NT2/D1 (cell line): ENCODE data around the gene IL17REL.

Experiments
- YY1 ChIP-seq: IDR thresholded peaks from 2 replicates; pipeline ENCODE4 v1.6.1; 2011; ENCODE audit not compliant: insufficient read length, insufficient read depth
- ZNF274 ChIP-seq: IDR thresholded peaks from 2 replicates; pipeline ENCODE4 v1.6.1; 2011; ENCODE audit warnings: mild to moderate bottlenecking, low read depth, low read length

- no peak for TF ChIP-seq ZNF274
- TF ChIP-seq YY1 = no peak
These were observed 65.3 kb downstream of the IL17REL start for GRCh38 chr22:49947296-49947622.
